Measurements from ENCODE around the gene BCL2A1.

DNA sequence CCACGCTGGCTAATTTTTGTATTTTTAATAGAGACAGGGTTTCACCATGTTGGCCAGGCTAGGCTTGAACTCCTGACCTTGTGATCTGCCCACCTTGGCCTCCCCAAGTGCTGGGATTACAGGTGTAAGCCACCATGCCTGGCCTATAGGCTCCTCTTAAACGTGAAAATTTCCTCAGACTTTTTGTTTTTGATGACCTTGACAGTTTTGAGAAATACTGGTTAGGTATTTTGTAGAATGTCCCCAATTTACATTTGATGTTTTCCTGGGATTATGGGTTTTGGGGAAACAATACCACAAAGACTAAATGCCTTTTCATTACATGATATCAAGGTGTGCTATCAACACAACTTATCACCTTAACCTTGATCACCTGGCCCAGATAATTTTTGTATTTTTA lies 20.7 kb downstream of the BCL2A1 start:
- TF ChIP-seq, protein P1, sequence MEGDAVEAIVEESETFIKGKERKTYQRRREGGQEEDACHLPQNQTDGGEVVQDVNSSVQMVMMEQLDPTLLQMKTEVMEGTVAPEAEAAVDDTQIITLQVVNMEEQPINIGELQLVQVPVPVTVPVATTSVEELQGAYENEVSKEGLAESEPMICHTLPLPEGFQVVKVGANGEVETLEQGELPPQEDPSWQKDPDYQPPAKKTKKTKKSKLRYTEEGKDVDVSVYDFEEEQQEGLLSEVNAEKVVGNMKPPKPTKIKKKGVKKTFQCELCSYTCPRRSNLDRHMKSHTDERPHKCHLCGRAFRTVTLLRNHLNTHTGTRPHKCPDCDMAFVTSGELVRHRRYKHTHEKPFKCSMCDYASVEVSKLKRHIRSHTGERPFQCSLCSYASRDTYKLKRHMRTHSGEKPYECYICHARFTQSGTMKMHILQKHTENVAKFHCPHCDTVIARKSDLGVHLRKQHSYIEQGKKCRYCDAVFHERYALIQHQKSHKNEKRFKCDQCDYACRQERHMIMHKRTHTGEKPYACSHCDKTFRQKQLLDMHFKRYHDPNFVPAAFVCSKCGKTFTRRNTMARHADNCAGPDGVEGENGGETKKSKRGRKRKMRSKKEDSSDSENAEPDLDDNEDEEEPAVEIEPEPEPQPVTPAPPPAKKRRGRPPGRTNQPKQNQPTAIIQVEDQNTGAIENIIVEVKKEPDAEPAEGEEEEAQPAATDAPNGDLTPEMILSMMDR (IDR thresholded peaks at IDR 0.05 in 8 of 11, conservative IDR thresholded peaks at IDR 0.05 in 3 of 11), result no peak
- no peak for TF ChIP-seq POLR2A (IDR thresholded peaks at IDR 0.05)
